GM18520 (cell line): ENCODE measurements around the gene CTNNBIP1.
"Not testable (repeated sequence)": the region's sequence is repeated elsewhere in the genome, so short reads cannot be mapped to it uniquely, and the experiment has no call there.

Experiments
- ATAC-seq: cut with Tn5 transposase; IDR thresholded peaks from one replicate; pipeline ENCODE4 v1.9.1; 2021; ENCODE audit not compliant: unreplicated experiment

CTNNBIP1 gene

GRCh38 chr1:9809100-9809510 is 101.0 kb downstream of the CTNNBIP1 start:
- ATAC-seq, result no peak

- no peak for ATAC-seq
Observed at GRCh38 chr1:9808459-9808858, 101.6 kb downstream of the CTNNBIP1 start.

GRCh38 chr1:9807541-9807940 is 102.5 kb downstream of the CTNNBIP1 start:
- no peak for ATAC-seq

GRCh38 chr1:9805972-9806371 is 104.1 kb downstream of the CTNNBIP1 start:
- not testable (repeated sequence) for ATAC-seq

GRCh38 chr1:9805006-9805508 is 105.0 kb downstream of the CTNNBIP1 start:
- ATAC-seq, result no peak

- not testable (repeated sequence) for ATAC-seq
Observed at GRCh38 chr1:9803003-9803918, 106.8 kb downstream of the CTNNBIP1 start.

- no peak for ATAC-seq
Observed at GRCh38 chr1:9801909-9802308, 108.2 kb downstream of the CTNNBIP1 start.
